HG02981 (cell line): Measurements from ENCODE around the gene TRIM65.

Source experiments
- ATAC-seq: cut with Tn5 transposase; IDR thresholded peaks from one replicate; pipeline ENCODE4 v1.9.1; 2021; ENCODE audit warnings: mild to moderate bottlenecking, moderate library complexity; ENCODE audit not compliant: unreplicated experiment

Gene TRIM65

DNA sequence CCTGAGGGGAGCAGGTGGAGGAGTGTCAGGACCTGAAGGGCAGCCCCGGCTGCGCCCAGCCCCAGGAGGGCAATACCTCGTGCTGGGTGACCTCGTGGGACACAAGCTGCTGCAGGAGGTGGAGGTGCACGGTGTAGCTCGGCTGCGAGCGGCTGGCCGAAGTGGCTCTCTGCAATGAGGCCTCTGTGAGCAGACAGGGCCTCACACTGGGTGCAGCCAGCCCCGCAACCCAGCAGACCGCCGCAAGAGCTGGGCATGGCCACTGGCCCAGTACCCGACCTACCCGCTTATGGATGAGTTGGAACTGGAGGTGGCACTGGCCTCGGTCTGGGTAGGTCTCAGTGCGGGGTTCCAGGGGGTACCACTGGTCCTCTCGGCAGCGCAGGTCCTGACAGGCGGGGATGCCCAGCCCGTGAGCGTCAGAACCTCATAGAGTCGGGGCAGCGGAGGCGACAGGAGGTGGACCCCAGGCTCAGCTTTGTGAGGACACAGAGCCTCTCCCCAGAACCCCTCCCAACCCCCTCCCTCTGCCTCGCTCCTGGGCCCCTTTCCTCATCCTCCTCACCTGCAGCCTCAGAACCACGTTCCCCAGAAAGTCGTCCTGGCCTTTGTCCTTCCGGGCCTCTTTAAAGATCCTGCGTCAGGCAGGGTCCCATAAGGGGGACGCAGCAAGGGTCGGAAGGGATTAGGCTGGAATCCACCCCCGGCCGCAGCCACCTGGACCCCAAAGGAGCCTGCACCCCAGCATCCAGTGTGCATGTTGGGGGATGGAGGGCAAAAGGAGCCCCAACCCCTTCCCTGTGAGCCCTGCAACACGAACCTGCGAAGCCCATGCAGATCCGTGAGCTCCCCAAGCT lies 56.6 kb downstream of the TRIM65 start:
- ATAC-seq = no peak
